ENCODE results near the gene GALT.
"Not testable (repeated sequence)": the region's sequence is repeated elsewhere in the genome, so short reads cannot be mapped to it uniquely, and the experiment has no call there.

GALT gene

GRCh38 chr9:34624475-34625185, 21.8 kb upstream of the GALT start:
- DNase-seq, result peak in 2 of 10 donors; percentile 25 to 77
- intact Hi-C loops (cut with DNase I), result no loop called here

GRCh38 chr9:34625186-34625486, 21.3 kb upstream of the GALT start:
- peak in 2 of 10 donors; percentile 4 to 8 for DNase-seq
- intact Hi-C loops (cut with DNase I), result no loop called here

GRCh38 chr9:34627716-34628655, 18.5 kb upstream of the GALT start:
- intact Hi-C loops (cut with DNase I), result no loop called here
- peak in 2 of 10 donors; percentile 25 to 64 for DNase-seq

GRCh38 chr9:34628656-34629490, 17.6 kb upstream of the GALT start, which contains the start of gene ARID3C:
Gene ARID3C (minus strand): TSS chr9:34629066. CDS start chr9:34628014, 1,052 bp downstream.
- intact Hi-C loops (cut with DNase I), result no loop called here
- peak in 2 of 10 donors; percentile 64 to 74 for DNase-seq

- intact Hi-C loops (cut with DNase I), result no loop called here
- peak in 1 of 10 donors; percentile 32 for DNase-seq
Observed at GRCh38 chr9:34629491-34629808, 17.0 kb upstream of the GALT start.

GRCh38 chr9:34630402-34631154, 15.9 kb upstream of the GALT start:
- intact Hi-C loops (cut with DNase I), result no loop called here
- DNase-seq, result peak in 2 of 10 donors; percentile 6 to 52

- intact Hi-C loops (cut with DNase I), result no loop called here
- DNase-seq, result peak in 2 of 10 donors; percentile 15 to 43
Observed at GRCh38 chr9:34633166-34633565, 13.3 kb upstream of the GALT start.

GRCh38 chr9:34633851-34634550, 12.5 kb upstream of the GALT start:
- intact Hi-C loops (cut with DNase I), result loop anchor here (1.0 kb wide), 1 partner anchor 22 kb away; the partner anchor contains the start of gene RPP25L
- peak; percentile 38 to 95 (median 74) for DNase-seq

GRCh38 chr9:34634551-34635248, 11.8 kb upstream of the GALT start:
- peak in 1 of 10 donors; percentile 43 for DNase-seq
- intact Hi-C loops (cut with DNase I), result loop anchor here (1.0 kb wide), 1 partner anchor 22 kb away; the partner anchor contains the start of gene RPP25L

- DNase-seq, result peak in 1 of 10 donors; percentile 67
- intact Hi-C loops (cut with DNase I), result no loop called here
Observed at GRCh38 chr9:34635556-34635955, 10.9 kb upstream of the GALT start.

- intact Hi-C loops (cut with DNase I), result no loop called here
- peak in 4 of 10 donors; percentile 42 to 91 (median 68) for DNase-seq
Observed at GRCh38 chr9:34636791-34637355, 9.6 kb upstream of the GALT start.

- peak; percentile 92 to 99 (median 96) for DNase-seq
- intact Hi-C loops (cut with DNase I), result no loop called here
Observed at GRCh38 chr9:34637356-34638137, 8.9 kb upstream of the GALT start, which contains the start of gene SIGMAR1. Gene SIGMAR1 (minus strand): TSS chr9:34637787. CDS start chr9:34637697, 90 bp downstream.

- DNase-seq, result no peak
- intact Hi-C loops (cut with DNase I), result no loop called here
Observed at GRCh38 chr9:34638138-34638445, 8.4 kb upstream of the GALT start.

GRCh38 chr9:34639322-34639721, 7.2 kb upstream of the GALT start:
- intact Hi-C loops (cut with DNase I), result not testable (repeated sequence)
- peak in 1 of 10 donors; percentile 35 for DNase-seq

GRCh38 chr9:34642679-34643078, 3.8 kb upstream of the GALT start:
- no peak for DNase-seq
- intact Hi-C loops (cut with DNase I), result no loop called here

GRCh38 chr9:34644766-34645314, 1.6 kb upstream of the GALT start:
- no peak for DNase-seq
- intact Hi-C loops (cut with DNase I), result no loop called here

GRCh38 chr9:34647084-34647403, 569 bp downstream of the GALT start:
- no peak for DNase-seq
- intact Hi-C loops (cut with DNase I), result no loop called here

All from posterior cingulate gyrus (tissue), 11 donors.